HEK293T (cell line): Measurements from ENCODE around the gene SLC51A.

Source experiments
- CTCF ChIA-PET: fragments of 350-600 bp; formaldehyde crosslinking; extraction: SDS; loops from one replicate; lab custom pipeline; 2021; ENCODE audit warnings: antibody characterized with exemption, inconsistent platforms; lab: Yijun Ruan, JAX
- POLR2A ChIA-PET: fragments of 350-600 bp; formaldehyde crosslinking; extraction: SDS; loops from one replicate; lab custom pipeline; 2020; ENCODE audit warnings: antibody characterized with exemption, inconsistent platforms; lab: Yijun Ruan, JAX
- DNase-seq: peaks from one replicate; pipeline ENCODE4 v3.0.0; 2012; ENCODE audit warnings: mixed read lengths; ENCODE audit errors: extremely low spot score
- ARNT ChIP-seq: fragments of 450-650 bp; IDR thresholded peaks from 2 replicates; pipeline ENCODE4 v1.6.1; 2017; ENCODE audit warnings: mild to moderate bottlenecking
- BHLHE40 ChIP-seq: fragments of 450-650 bp; IDR thresholded peaks from 2 replicates; pipeline ENCODE4 v1.6.1; 2016; ENCODE audit warnings: mild to moderate bottlenecking, moderate library complexity, borderline replicate concordance
- CTBP1 ChIP-seq: fragments of 450-650 bp; IDR thresholded peaks from 2 replicates; pipeline ENCODE4 v1.6.1; 2016; ENCODE audit warnings: borderline replicate concordance
- ELF4 ChIP-seq: fragments of 450-650 bp; IDR thresholded peaks from 2 replicates; pipeline ENCODE4 v1.6.1; 2017; ENCODE audit warnings: antibody characterized with exemption
- FOXA1 ChIP-seq: fragments of 450-650 bp; IDR thresholded peaks from 2 replicates; pipeline ENCODE4 v1.6.1; 2016; ENCODE audit warnings: mild to moderate bottlenecking
- FOXK2 ChIP-seq: fragments of 450-650 bp; IDR thresholded peaks from 2 replicates; pipeline ENCODE4 v1.6.1; 2016; ENCODE audit warnings: mild to moderate bottlenecking
- FOXM1 ChIP-seq: fragments of 450-650 bp; IDR thresholded peaks from 2 replicates; pipeline ENCODE4 v1.6.1; 2017; ENCODE audit warnings: mild to moderate bottlenecking, borderline replicate concordance
- HDGF ChIP-seq: fragments of 450-650 bp; IDR thresholded peaks from 2 replicates; pipeline ENCODE4 v1.6.1; 2017; ENCODE audit warnings: antibody characterized with exemption, borderline replicate concordance
- L3MBTL2 ChIP-seq: fragments of 450-650 bp; conservative IDR thresholded peaks from 2 replicates; pipeline ENCODE4 v1.6.1; 2016; ENCODE audit warnings: mild to moderate bottlenecking
- LEF1 ChIP-seq: fragments of 450-650 bp; IDR thresholded peaks from 2 replicates; pipeline ENCODE4 v1.6.1; 2017; ENCODE audit warnings: mild to moderate bottlenecking, borderline replicate concordance
- NFRKB ChIP-seq: fragments of 450-650 bp; IDR thresholded peaks from 2 replicates; pipeline ENCODE4 v1.6.1; 2016; ENCODE audit warnings: mild to moderate bottlenecking, moderate library complexity
- SP1 ChIP-seq: fragments of 450-650 bp; IDR thresholded peaks from 2 replicates; pipeline ENCODE4 v1.6.1; 2017
- SUZ12 ChIP-seq: fragments of 450-650 bp; IDR thresholded peaks from 2 replicates; pipeline ENCODE4 v1.6.1; 2016; ENCODE audit warnings: mild to moderate bottlenecking
- TARDBP ChIP-seq: fragments of 450-650 bp; IDR thresholded peaks from 2 replicates; pipeline ENCODE4 v1.6.1; 2016
- ZNF384 ChIP-seq: fragments of 450-650 bp; IDR thresholded peaks from 2 replicates; pipeline ENCODE4 v1.6.1; 2016
- TF ChIP-seq, protein P1 (sequence below): fragments of 450-650 bp; IDR thresholded peaks from 2 replicates; pipeline ENCODE4 v1.6.1; 2016

The SLC51A gene

DNA sequence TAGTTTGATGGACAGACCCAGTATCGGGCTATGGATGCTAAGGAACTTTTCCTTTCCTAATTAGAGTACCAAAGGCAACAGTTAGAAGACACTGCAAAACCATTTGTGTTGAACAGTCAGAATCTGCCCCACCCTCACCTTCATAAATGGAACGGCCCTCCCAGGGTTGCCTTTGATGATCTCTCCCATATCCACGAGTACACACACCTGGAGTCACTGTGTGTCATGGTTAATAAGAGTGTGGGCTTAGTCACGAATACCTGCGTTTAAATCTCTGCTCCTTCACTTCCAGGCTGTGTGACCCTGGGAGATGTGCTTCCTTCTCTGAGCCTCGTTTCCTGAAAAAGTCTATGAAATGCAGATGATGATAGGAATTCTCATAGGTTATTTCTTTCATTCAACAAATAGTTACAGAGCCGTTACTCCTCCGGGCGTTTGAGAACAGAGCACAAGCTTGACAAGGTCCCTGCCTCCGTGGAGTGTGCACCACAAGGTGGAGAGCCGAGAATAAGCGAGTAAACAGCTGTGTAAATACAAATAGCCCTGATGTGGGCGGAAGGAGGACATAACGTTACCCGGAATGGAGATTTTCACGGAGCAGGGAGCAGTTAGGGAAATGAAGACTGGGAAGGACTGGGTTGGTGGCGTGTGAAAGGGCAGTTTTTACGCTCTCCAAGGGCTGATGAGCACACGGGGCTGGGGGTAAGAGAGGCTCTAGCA, 6.7 kb downstream of the SLC51A start:
- TF ChIP-seq L3MBTL2 = no peak
- no peak for TF ChIP-seq FOXM1
- TF ChIP-seq, protein P1, sequence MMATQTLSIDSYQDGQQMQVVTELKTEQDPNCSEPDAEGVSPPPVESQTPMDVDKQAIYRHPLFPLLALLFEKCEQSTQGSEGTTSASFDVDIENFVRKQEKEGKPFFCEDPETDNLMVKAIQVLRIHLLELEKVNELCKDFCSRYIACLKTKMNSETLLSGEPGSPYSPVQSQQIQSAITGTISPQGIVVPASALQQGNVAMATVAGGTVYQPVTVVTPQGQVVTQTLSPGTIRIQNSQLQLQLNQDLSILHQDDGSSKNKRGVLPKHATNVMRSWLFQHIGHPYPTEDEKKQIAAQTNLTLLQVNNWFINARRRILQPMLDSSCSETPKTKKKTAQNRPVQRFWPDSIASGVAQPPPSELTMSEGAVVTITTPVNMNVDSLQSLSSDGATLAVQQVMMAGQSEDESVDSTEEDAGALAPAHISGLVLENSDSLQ = no peak
- TF ChIP-seq TARDBP = no peak
- TF ChIP-seq FOXK2 = no peak
- TF ChIP-seq LEF1 = no peak
- no peak for TF ChIP-seq CTBP1
- TF ChIP-seq ELF4 = no peak
- no peak for TF ChIP-seq BHLHE40
- TF ChIP-seq SP1 = no peak
- TF ChIP-seq FOXA1 = no peak
- TF ChIP-seq NFRKB = no peak
- no peak for TF ChIP-seq HDGF
- no peak for TF ChIP-seq SUZ12
- no peak for TF ChIP-seq ZNF384
- no peak for TF ChIP-seq ARNT
- CTCF ChIA-PET = no interaction called here
- DNase-seq = no peak

DNA sequence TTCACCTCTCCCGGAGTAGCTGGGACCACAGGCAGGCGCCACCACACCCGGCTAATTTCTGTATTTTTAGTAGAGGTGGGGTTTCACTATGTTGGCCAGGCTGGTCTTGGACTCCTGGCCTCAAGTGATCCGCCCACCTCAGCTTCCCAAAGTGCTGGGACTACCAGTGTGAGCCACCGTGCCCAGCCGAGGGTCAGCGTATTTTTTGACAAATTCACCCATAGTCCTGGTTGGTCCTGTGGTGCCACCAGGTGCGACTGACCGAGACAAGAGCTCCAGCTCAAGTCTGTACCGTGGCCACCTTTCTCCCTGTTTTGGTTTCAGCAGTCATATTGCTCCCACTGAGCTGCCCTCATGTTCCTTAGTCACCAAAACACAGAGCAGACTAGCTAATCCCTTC, 8.8 kb downstream of the SLC51A start:
- ChIA-PET POLR2A (interaction anchor here (1.0 kb wide), 1 partner anchor 9 kb away, joined by 3 read pairs; no protein-coding TSS in a partner anchor), CTCF (no interaction called here)
- TF ChIP-seq ARNT (no peak), HDGF (no peak), FOXA1 (no peak), LEF1 (no peak), CTBP1 (no peak), BHLHE40 (no peak), ELF4 (no peak), SP1 (no peak), NFRKB (no peak), FOXM1 (no peak), FOXK2 (no peak), L3MBTL2 (no peak), ZNF384 (no peak), TARDBP (no peak), SUZ12 (no peak)
- TF ChIP-seq, protein P1 = no peak
- no peak for DNase-seq

More for the DNA sequence above, 6.7 kb downstream of the SLC51A start:
- POLR2A ChIA-PET = no interaction called here

DNA sequence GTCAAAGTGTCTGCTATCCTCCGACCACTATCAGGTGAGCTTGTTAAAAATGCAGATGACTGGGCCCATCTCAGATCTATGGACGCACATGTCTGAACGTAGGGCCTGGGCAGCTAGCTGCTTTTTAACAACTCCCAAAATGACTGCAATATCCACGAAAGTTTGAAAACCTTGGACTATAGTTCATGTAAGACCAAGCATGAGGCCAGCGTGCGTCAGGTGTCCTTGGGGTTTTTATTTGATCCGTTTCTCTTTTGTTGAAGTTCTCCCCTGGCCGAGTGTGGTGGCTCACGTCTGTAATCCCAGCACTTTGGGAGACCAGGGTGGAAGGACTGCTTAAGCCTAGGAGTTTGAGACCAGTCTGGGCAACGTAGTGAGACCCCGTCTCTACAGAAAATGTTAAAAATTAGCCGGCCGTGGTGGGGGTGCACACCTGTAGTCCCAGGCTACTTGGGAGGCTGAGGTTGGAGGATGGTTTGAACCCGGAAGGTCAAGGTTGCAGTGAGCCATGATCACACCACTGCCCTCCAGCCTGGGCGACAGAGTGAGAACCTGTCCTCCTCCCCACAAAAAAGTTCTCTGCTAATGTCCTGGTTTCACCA, 9.5 kb downstream of the SLC51A start:
- DNase-seq = no peak
- POLR2A ChIA-PET = interaction anchor here (1.0 kb wide), 1 partner anchor 8 kb away, joined by 3 read pairs; no protein-coding TSS in a partner anchor
- CTCF ChIA-PET = no interaction called here
- no peak for TF ChIP-seq HDGF
- TF ChIP-seq L3MBTL2 = no peak

DNA sequence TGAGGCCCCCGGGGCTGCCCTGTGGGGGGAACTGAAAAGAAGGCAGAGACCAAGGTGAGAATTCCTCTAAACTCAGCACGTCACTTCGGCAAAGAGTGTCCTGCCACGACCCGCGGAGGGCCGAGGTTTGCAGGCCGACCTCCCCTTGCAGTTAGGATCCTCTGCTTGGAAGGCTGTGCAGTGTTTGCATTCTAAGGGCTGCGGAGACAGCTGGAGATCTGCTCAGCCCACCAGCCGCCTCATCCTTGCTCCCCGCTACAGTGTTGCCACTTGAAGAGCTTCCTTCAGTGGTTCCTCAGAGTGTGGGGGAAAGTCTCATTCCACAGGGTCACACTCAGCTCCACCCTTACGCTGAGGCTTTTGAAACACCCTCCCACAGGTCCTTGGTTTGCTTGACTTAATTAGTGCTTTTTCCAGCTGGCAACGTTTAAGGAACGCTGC, 10.8 kb downstream of the SLC51A start:
- no peak for TF ChIP-seq BHLHE40
- no peak for TF ChIP-seq FOXK2
- DNase-seq = no peak
- ChIA-PET POLR2A (no interaction called here), CTCF (interaction anchor here (0.9 kb wide), 1 partner anchor 13 kb away, joined by 5 read pairs; no protein-coding TSS in a partner anchor)

DNA sequence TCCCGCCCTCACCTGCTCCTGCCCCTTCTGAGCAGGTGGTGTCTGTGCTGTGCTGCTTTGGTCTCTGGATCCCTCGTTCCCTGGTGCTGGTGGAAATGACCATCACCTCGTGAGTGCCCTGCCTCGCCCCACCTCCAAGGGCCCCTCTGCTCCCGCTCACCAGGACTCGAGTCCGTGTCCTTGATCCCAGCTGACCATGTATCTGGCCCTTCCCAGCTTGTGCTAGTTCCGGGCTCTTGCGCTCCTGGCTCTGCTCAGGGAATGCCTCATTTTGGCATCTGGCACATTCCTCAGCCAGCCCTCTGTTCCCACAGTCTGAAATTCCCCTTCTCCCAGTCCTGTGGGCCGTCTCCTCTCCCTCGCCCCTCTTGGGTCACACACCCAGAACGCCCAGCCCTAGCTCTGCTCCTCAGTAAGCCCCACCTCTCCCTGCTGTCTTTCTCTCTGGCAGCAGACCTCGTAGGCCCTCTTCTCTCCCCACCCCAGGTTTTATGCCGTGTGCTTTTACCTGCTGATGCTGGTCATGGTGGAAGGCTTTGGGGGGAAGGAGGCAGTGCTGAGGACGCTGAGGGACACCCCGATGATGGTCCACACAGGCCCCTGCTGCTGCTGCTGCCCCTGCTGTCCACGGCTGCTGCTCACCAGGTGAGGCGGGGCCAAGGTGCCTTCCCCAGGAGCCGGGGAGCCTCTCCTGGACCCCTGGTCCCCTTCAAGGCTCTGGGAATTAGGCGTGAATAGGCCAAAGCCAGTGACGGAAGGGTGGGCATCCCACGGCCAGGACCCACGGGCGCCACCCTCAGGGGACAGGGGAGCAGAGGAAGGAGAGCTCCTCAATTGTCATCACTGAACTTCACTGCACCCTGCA, 11.5 kb downstream of the SLC51A start:
- peak; percentile 26 for DNase-seq
- CTCF ChIA-PET = interaction anchor here (0.6 to 0.9 kb wide), 2 partner anchors 13 to 47 kb away, joined by 3 to 5 read pairs; no protein-coding TSS in a partner anchor
- TF ChIP-seq L3MBTL2 (no peak), ZNF384 (no peak), HDGF (no peak), SUZ12 (no peak), TARDBP (no peak), SP1 (no peak), FOXA1 (no peak), FOXM1 (no peak), ARNT (no peak), NFRKB (no peak), BHLHE40 (no peak)
- POLR2A ChIA-PET = no interaction called here

DNA sequence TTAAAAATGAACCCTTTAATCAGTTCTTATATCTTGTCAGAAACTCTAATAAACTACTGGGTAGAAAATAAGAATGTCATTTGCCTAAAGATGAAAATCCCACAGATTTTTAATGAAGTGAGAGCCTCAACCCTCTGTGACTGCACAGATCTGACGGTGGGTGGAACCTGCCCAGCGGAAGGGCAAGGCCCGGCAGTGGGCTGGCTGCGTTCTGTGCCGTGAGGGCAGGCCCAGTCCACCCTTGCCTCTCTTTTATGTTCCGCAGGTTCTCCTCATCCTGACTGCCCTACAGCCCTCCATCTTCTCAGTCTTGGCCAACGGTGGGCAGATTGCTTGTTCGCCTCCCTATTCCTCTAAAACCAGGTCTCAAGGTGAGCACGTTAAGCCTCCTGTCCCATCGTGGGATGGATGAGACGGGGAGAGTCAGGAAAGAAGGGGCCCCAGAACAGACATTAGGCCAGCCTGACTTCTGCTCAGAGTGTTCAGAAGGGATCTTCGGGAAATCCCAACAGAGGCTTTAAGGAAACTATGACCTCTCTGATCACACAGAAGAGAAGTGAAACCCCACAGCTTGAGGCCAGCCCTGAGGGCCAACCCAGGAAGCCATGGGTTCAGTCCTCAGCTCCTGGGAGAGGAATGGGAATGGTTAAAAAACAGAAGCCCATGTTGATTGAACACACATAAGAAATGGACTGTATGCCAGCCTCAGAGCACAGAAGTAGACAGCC, 16.0 kb downstream of the SLC51A start:
- CTCF ChIA-PET = no interaction called here
- no peak for TF ChIP-seq ELF4
- POLR2A ChIA-PET = no interaction called here
- DNase-seq = no peak

DNA sequence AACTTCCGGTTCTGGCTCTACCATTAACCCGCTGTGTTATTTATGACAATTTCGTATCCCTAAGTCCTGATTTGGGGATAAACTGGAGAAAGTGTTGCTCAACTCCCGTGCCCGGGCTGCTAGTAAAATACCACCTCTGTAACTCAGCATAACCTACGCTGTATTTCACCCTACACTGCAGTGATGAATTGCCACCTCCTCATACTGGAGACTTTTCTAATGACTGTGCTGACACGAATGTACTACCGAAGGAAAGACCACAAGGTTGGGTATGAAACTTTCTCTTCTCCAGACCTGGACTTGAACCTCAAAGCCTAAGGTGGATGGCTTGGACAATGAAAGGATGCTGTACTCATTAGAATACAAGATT, 16.5 kb downstream of the SLC51A start:
- ChIA-PET POLR2A (no interaction called here), CTCF (no interaction called here)
- TF ChIP-seq L3MBTL2 (no peak), CTBP1 (no peak), NFRKB (no peak), LEF1 (no peak), ARNT (no peak)

More for the DNA sequence above, 16.5 kb downstream of the SLC51A start:
- DNase-seq = no peak
